ENCODE results near the gene MAL.

DNA sequence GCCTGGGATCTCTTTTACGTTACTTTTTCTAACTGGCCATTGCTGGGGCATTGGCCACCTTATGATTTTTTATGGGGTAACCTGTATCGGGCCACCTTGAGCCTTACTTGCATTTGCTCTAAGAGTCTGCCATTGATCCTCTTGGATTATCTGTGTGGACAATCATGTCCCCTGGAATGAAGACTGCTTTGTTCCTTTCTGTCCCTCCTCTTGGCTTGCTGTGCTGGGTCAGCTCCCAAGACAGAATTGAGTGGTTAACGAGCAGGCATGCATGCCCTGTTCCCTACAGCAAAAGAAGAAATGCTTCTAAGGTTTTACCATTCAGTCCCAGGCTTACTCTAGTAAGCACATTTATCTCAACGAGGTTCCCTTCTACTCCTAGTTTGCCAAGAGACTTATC lies 46.3 kb downstream of the MAL start:
- TF ChIP-seq, protein P1, sequence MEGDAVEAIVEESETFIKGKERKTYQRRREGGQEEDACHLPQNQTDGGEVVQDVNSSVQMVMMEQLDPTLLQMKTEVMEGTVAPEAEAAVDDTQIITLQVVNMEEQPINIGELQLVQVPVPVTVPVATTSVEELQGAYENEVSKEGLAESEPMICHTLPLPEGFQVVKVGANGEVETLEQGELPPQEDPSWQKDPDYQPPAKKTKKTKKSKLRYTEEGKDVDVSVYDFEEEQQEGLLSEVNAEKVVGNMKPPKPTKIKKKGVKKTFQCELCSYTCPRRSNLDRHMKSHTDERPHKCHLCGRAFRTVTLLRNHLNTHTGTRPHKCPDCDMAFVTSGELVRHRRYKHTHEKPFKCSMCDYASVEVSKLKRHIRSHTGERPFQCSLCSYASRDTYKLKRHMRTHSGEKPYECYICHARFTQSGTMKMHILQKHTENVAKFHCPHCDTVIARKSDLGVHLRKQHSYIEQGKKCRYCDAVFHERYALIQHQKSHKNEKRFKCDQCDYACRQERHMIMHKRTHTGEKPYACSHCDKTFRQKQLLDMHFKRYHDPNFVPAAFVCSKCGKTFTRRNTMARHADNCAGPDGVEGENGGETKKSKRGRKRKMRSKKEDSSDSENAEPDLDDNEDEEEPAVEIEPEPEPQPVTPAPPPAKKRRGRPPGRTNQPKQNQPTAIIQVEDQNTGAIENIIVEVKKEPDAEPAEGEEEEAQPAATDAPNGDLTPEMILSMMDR (CRISPR knock-in tag; IDR thresholded peaks at IDR 0.05), result no peak
- TF ChIP-seq ZNF24 (IDR thresholded peaks at IDR 0.05), result no peak
- no peak for TF ChIP-seq PBX2 (CRISPR knock-in tag; IDR thresholded peaks at IDR 0.05)
- no peak for TF ChIP-seq EP300 (IDR thresholded peaks at IDR 0.05; ENCODE audit: low read depth in 2 of 2, low read length in 2 of 2)
- no peak for TF ChIP-seq EP300 (CRISPR knock-in tag; IDR thresholded peaks at IDR 0.05; ENCODE audit: borderline replicate concordance)
- TF ChIP-seq ZNF83 (CRISPR knock-in tag; IDR thresholded peaks at IDR 0.05; ENCODE audit: borderline replicate concordance), result no peak
- no peak for TF ChIP-seq NCOR1 (IDR thresholded peaks at IDR 0.05; ENCODE audit: borderline replicate concordance, low read length)
- TF ChIP-seq ZNF136 (CRISPR knock-in tag; IDR thresholded peaks at IDR 0.05; ENCODE audit: low read depth), result no peak
- TF ChIP-seq, protein P2, sequence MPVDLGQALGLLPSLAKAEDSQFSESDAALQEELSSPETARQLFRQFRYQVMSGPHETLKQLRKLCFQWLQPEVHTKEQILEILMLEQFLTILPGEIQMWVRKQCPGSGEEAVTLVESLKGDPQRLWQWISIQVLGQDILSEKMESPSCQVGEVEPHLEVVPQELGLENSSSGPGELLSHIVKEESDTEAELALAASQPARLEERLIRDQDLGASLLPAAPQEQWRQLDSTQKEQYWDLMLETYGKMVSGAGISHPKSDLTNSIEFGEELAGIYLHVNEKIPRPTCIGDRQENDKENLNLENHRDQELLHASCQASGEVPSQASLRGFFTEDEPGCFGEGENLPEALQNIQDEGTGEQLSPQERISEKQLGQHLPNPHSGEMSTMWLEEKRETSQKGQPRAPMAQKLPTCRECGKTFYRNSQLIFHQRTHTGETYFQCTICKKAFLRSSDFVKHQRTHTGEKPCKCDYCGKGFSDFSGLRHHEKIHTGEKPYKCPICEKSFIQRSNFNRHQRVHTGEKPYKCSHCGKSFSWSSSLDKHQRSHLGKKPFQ (CRISPR knock-in tag; IDR thresholded peaks at IDR 0.05; ENCODE audit: insufficient replicate concordance), result no peak
- TF ChIP-seq, protein P3, sequence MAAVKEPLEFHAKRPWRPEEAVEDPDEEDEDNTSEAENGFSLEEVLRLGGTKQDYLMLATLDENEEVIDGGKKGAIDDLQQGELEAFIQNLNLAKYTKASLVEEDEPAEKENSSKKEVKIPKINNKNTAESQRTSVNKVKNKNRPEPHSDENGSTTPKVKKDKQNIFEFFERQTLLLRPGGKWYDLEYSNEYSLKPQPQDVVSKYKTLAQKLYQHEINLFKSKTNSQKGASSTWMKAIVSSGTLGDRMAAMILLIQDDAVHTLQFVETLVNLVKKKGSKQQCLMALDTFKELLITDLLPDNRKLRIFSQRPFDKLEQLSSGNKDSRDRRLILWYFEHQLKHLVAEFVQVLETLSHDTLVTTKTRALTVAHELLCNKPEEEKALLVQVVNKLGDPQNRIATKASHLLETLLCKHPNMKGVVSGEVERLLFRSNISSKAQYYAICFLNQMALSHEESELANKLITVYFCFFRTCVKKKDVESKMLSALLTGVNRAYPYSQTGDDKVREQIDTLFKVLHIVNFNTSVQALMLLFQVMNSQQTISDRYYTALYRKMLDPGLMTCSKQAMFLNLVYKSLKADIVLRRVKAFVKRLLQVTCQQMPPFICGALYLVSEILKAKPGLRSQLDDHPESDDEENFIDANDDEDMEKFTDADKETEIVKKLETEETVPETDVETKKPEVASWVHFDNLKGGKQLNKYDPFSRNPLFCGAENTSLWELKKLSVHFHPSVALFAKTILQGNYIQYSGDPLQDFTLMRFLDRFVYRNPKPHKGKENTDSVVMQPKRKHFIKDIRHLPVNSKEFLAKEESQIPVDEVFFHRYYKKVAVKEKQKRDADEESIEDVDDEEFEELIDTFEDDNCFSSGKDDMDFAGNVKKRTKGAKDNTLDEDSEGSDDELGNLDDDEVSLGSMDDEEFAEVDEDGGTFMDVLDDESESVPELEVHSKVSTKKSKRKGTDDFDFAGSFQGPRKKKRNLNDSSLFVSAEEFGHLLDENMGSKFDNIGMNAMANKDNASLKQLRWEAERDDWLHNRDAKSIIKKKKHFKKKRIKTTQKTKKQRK (IDR thresholded peaks at IDR 0.05; ENCODE audit: low read length), result no peak
- no peak for TF ChIP-seq ETV5 (CRISPR knock-in tag; IDR thresholded peaks at IDR 0.05; ENCODE audit: borderline replicate concordance)
- no peak for TF ChIP-seq ZNF558 (CRISPR knock-in tag; IDR thresholded peaks at IDR 0.05; ENCODE audit: borderline replicate concordance)
- no peak for TF ChIP-seq EZH2 (conservative IDR thresholded peaks at IDR 0.05; ENCODE audit: low read depth, low read length)

All from HepG2 (cell line).